GM12865 (cell line): ENCODE data around the gene INSRR.

Source experiments
- DNase-seq: peaks from one replicate; pipeline ENCODE4 v3.0.0; 2010; ENCODE audit warnings: low read depth
- H3K4me3 ChIP-seq: 2 replicates; pipeline ENCODE4 v1.5.1; 2011; ENCODE audit warnings: mild to moderate bottlenecking, low read depth, low read length, control low read depth
- TF ChIP-seq, protein P1 (sequence below): IDR thresholded peaks from 2 replicates; pipeline ENCODE4 v1.5.1; 2011; ENCODE audit warnings: low read length, control low read depth, low read depth, inconsistent platforms; ENCODE audit not compliant: insufficient read depth; ENCODE audit errors: missing control alignments

INSRR gene

DNA sequence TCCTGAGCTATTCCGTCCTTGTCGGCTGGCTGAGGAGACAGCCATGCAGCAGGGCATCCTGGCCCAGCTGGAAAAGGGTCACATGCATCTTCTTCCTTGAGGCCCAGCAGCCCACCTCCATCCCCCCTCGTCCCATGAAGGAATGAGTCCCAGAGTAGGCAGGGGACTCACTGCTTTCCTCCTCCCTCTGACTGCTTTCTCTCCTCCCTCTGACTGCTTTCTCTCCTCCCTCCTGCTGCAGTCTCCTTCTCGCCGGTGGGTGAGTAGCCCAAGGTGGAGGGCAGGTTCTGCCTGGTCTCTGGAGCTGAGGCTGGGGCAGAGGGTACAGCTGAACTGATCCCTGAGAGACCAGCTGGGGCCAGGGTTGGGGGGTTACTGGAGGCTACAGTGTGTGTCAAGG is 15.2 kb upstream of the INSRR start:
- no peak overlapping the region for H3K4me3 ChIP-seq
- TF ChIP-seq, protein P1, sequence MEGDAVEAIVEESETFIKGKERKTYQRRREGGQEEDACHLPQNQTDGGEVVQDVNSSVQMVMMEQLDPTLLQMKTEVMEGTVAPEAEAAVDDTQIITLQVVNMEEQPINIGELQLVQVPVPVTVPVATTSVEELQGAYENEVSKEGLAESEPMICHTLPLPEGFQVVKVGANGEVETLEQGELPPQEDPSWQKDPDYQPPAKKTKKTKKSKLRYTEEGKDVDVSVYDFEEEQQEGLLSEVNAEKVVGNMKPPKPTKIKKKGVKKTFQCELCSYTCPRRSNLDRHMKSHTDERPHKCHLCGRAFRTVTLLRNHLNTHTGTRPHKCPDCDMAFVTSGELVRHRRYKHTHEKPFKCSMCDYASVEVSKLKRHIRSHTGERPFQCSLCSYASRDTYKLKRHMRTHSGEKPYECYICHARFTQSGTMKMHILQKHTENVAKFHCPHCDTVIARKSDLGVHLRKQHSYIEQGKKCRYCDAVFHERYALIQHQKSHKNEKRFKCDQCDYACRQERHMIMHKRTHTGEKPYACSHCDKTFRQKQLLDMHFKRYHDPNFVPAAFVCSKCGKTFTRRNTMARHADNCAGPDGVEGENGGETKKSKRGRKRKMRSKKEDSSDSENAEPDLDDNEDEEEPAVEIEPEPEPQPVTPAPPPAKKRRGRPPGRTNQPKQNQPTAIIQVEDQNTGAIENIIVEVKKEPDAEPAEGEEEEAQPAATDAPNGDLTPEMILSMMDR, result no peak
- no peak for DNase-seq

DNA sequence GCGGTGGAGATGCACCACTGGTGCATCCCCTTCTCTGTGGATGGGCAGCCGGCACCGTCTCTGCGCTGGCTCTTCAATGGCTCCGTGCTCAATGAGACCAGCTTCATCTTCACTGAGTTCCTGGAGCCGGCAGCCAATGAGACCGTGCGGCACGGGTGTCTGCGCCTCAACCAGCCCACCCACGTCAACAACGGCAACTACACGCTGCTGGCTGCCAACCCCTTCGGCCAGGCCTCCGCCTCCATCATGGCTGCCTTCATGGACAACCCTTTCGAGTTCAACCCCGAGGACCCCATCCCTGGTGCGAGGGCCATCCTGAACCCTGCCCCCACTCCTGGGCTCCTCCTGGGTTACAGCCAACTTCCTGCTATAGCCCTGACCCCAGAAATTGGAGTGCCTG is 14.7 kb upstream of the INSRR start:
- H3K4me3 ChIP-seq, result no peak overlapping the region
- TF ChIP-seq, protein P1, result no peak
- no peak for DNase-seq

DNA sequence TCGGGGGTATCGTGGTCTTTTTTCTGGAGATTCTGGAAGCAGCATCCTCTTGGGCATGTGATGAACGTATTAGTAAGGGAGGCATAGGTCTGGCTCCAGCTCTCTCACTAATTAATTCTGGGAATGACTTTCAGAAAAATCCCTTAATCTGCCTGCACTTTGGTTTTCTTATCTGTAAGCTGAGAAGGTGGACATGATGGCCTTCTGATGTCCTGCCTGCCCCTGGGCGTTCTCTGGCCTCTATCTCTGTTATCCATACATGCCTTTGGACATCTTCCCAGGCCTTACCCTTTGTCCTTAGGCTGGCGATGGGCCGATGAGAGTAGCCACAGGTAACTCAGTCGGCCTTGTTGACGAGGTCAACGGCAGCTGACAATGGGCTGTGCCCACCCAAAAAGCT is 10.5 kb upstream of the INSRR start:
- H3K4me3 ChIP-seq, result no peak overlapping the region
- no peak for DNase-seq
- TF ChIP-seq, protein P1, result no peak

GRCh38 chr1:156868341-156868740 is 9.4 kb upstream of the INSRR start:
- H3K4me3 ChIP-seq, result no peak overlapping the region
- TF ChIP-seq, protein P1, result no peak
- DNase-seq, result no peak

DNA sequence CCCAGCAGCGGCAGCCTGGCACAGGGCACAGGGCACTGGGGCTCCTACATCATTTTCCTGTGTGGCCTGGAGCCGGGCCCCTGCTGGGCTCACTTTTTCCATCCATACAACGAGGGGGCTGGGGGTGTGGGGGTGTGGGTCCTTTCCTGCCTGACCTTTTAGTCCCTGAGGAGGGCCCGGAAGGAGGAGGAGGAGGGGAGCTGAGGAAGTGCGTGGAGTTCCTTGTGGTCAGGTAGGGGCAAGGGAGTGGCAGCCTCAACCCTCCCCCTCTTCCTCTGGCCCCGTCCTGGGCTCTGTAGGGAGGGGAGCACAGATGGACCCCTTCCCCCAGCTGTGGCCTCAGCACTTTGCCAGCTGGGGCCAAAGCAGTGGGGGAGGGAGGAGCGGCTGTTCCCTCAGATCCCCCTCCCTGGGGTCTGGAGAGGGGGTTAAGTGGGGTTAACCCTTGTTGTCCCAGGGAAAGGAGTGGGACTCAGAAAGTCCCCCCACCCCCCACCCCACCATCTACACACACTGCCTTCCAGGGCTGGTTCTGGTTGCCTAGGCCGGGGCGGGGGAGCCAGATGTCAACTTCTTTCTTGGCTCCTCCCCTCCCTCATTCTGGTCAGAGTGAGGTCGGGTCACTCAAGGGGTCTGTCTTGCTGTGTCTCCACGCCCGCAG is 7.5 kb upstream of the INSRR start:
- no peak overlapping the region for H3K4me3 ChIP-seq
- TF ChIP-seq, protein P1, result no peak
- no peak for DNase-seq

DNA sequence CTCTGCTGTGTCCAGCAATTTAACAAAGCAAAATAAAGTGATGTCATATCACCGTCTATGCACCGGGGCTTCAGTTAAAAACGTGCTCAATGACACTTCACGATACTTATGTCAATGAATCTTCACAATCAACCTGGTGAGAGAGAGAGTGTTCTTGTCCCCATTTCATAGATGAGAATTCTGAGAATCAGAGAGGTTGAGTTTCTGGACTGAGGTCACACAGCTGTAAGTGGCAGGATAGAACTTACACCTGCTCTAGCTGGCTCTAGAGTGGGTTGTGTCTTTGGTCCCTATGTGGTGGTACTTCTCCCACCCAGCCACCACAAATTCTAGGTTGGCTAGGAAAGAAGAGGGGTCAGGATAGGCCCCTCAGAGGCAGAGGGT is 6.9 kb upstream of the INSRR start:
- no peak overlapping the region for H3K4me3 ChIP-seq
- no peak for DNase-seq
- TF ChIP-seq, protein P1, result no peak

GRCh38 chr1:156865258-156865657 is 6.3 kb upstream of the INSRR start:
- TF ChIP-seq, protein P1, result no peak
- H3K4me3 ChIP-seq, result no peak overlapping the region
- no peak for DNase-seq
